ENCODE data around the gene ZNF586. TPM values are rescaled to one million over a fixed set of nuclear protein-coding genes. Genes with fewer than 3 reads are reported as not detected.
"Not testable (repeated sequence)": the region's sequence is repeated elsewhere in the genome, so short reads cannot be mapped to it uniquely, and the experiment has no call there.

The ZNF586 gene
- total RNA-seq, 1 donor from 2014 or later = 22.7 TPM

GRCh38 chr19:57817976-57818375, 48.5 kb downstream of the ZNF586 start:
- DNase-seq = no peak
- TF ChIP-seq CTCF (IDR thresholded peaks at IDR 0.05; ENCODE audit: partially characterized antibody, unreplicated experiment) = no peak
- peaks cover 8% of the 10 kb centered on the region for H3K36me3 Mint-ChIP-seq (ENCODE audit: unreplicated experiment)
- H3K27ac Mint-ChIP-seq (ENCODE audit: unreplicated experiment) = no peak overlapping the region
- peaks cover 5% of the 10 kb centered on the region for H3K27me3 Mint-ChIP-seq (ENCODE audit: unreplicated experiment)
- H3K9me3 Mint-ChIP-seq (ENCODE audit: unreplicated experiment) = peaks cover 3% of the 10 kb centered on the region
- H3K4me1 Mint-ChIP-seq (ENCODE audit: low read depth, unreplicated experiment) = peaks cover 26% of the 10 kb centered on the region
- H3K4me3 Mint-ChIP-seq (ENCODE audit: unreplicated experiment) = peak overlapping the region; percentile 78

GRCh38 chr19:57818378-57818777, 48.9 kb downstream of the ZNF586 start:
- Mint-ChIP-seq H3K4me3 (ENCODE audit: unreplicated experiment) (peak overlapping the region; percentile 78), H3K9me3 (ENCODE audit: unreplicated experiment) (peaks cover 3% of the 10 kb centered on the region), H3K4me1 (ENCODE audit: low read depth, unreplicated experiment) (peaks cover 27% of the 10 kb centered on the region), H3K27me3 (ENCODE audit: unreplicated experiment) (peaks cover 5% of the 10 kb centered on the region), H3K36me3 (ENCODE audit: unreplicated experiment) (peaks cover 8% of the 10 kb centered on the region), H3K27ac (ENCODE audit: unreplicated experiment) (no peak overlapping the region)
- TF ChIP-seq CTCF (IDR thresholded peaks at IDR 0.05; ENCODE audit: partially characterized antibody, unreplicated experiment) = no peak
- DNase-seq = no peak

GRCh38 chr19:57819475-57820148, 50.1 kb downstream of the ZNF586 start:
- no peak for TF ChIP-seq CTCF (IDR thresholded peaks at IDR 0.05; ENCODE audit: partially characterized antibody, unreplicated experiment)
- Mint-ChIP-seq H3K9me3 (ENCODE audit: unreplicated experiment) (peaks cover 3% of the 10 kb centered on the region), H3K4me1 (ENCODE audit: low read depth, unreplicated experiment) (peaks cover 27% of the 10 kb centered on the region), H3K36me3 (ENCODE audit: unreplicated experiment) (peaks cover 8% of the 10 kb centered on the region), H3K27me3 (ENCODE audit: unreplicated experiment) (peaks cover 5% of the 10 kb centered on the region), H3K4me3 (ENCODE audit: unreplicated experiment) (peak overlapping the region; percentile 95), H3K27ac (ENCODE audit: unreplicated experiment) (peak overlapping the region; percentile 72)
- peak; percentile 74 for DNase-seq

DNA sequence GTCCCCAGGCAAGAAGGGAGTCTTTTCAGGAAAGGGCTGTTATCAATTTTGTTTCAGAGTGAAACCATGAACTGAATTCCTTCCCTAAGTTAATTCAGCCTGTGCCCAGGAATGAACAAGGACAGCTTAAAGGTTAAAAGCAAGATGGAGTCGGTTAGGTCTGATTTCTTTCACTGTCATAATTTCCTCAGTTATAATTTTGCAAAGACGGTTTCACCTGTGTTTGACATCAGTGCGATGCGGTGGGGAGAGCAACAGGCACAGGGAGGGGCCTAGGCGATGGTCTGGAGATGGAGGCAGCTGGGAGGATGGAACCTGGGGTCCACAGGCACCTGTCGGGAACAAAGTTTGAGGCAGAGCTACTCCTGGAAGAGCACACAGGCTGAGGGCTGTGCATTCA, 51.1 kb downstream of the ZNF586 start:
- H3K27me3 Mint-ChIP-seq (ENCODE audit: unreplicated experiment) = peaks cover 4% of the 10 kb centered on the region
- no peak for TF ChIP-seq CTCF (IDR thresholded peaks at IDR 0.05; ENCODE audit: partially characterized antibody, unreplicated experiment)
- DNase-seq = no peak
- H3K4me1 Mint-ChIP-seq (ENCODE audit: low read depth, unreplicated experiment) = peaks cover 27% of the 10 kb centered on the region
- peak overlapping the region; percentile 95 for H3K4me3 Mint-ChIP-seq (ENCODE audit: unreplicated experiment)
- peaks cover 2% of the 10 kb centered on the region for H3K9me3 Mint-ChIP-seq (ENCODE audit: unreplicated experiment)
- H3K36me3 Mint-ChIP-seq (ENCODE audit: unreplicated experiment) = peaks cover 8% of the 10 kb centered on the region
- peak overlapping the region; percentile 72 for H3K27ac Mint-ChIP-seq (ENCODE audit: unreplicated experiment)

DNA sequence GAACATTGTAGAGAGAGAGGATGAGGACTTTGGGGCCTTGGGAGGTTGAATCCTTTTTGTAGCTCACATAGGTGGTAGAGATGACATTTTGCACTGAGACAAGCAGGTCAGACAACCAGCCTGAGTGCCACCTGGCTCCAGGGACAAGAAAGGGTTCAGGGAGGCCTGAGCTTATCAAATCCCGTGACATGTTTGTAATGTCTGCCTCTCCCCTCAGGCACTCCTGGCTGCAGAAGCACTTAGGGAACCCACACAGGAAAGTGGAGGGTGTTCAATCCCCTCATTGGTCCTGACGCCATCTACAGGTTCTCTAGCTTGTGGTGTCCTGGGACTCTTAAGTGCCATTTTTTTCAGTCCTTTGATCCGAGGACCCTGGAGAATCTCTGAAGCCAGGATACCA, 51.6 kb downstream of the ZNF586 start:
- peak overlapping the region; percentile 95 for H3K4me3 Mint-ChIP-seq (ENCODE audit: unreplicated experiment)
- not testable (repeated sequence) for H3K9me3 Mint-ChIP-seq (ENCODE audit: unreplicated experiment); H3K27ac Mint-ChIP-seq (ENCODE audit: unreplicated experiment); DNase-seq; H3K36me3 Mint-ChIP-seq (ENCODE audit: unreplicated experiment); H3K27me3 Mint-ChIP-seq (ENCODE audit: unreplicated experiment)
- H3K4me1 Mint-ChIP-seq (ENCODE audit: low read depth, unreplicated experiment) = peaks cover 27% of the 10 kb centered on the region

DNA sequence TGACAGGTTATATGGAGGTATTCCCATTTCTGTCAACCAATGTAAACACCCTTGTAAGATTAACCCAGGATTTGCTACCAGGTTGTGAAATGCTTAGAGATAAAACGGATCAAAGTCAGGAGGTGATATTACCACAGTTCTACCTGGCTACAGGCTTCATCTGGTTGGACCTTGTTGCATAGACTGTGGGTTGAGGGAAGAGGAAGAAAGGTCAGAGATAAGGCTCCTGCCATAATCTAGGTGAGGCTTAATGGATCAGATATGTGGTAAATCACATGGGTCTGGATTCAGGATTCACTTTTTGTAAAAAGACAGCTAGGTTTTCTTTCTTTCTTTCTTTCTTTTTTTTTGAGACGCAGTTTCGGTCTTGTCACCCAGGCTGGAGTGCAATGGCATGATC, 52.0 kb downstream of the ZNF586 start:
- H3K4me3 Mint-ChIP-seq (ENCODE audit: unreplicated experiment); H3K9me3 Mint-ChIP-seq (ENCODE audit: unreplicated experiment); H3K36me3 Mint-ChIP-seq (ENCODE audit: unreplicated experiment); H3K27me3 Mint-ChIP-seq (ENCODE audit: unreplicated experiment); DNase-seq; H3K27ac Mint-ChIP-seq (ENCODE audit: unreplicated experiment): not testable (repeated sequence)
- H3K4me1 Mint-ChIP-seq (ENCODE audit: low read depth, unreplicated experiment) = peaks cover 27% of the 10 kb centered on the region

GRCh38 chr19:57823155-57823554, 53.7 kb downstream of the ZNF586 start:
- not testable (repeated sequence) for H3K9me3 Mint-ChIP-seq (ENCODE audit: unreplicated experiment); H3K36me3 Mint-ChIP-seq (ENCODE audit: unreplicated experiment); H3K27me3 Mint-ChIP-seq (ENCODE audit: unreplicated experiment); DNase-seq
- H3K4me1 Mint-ChIP-seq (ENCODE audit: low read depth, unreplicated experiment) = peaks cover 29% of the 10 kb centered on the region
- H3K4me3 Mint-ChIP-seq (ENCODE audit: unreplicated experiment) = peak overlapping the region; percentile 16
- peak overlapping the region; percentile 9 for H3K27ac Mint-ChIP-seq (ENCODE audit: unreplicated experiment)

DNA sequence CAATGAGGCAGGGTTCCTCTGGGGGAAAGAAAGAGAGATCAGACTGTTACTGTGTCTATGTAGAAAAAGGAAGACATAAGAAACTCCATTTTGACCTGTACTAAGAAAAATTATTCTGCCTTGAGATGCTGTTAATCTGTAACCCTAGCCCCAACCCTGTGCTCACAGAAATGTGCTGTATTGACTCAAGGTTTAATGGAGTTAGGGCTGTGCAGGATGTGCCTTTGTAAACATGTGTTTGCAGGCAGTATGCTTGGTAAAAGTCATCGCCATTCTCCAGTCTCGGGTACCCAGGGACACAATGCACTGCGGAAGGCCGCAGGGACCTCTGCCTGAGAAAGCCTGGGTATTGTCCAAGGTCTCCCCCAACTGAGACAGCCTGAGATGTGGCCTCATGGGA, 54.1 kb downstream of the ZNF586 start:
- H3K27me3 Mint-ChIP-seq (ENCODE audit: unreplicated experiment); H3K36me3 Mint-ChIP-seq (ENCODE audit: unreplicated experiment); DNase-seq; H3K9me3 Mint-ChIP-seq (ENCODE audit: unreplicated experiment); H3K4me3 Mint-ChIP-seq (ENCODE audit: unreplicated experiment): not testable (repeated sequence)
- Mint-ChIP-seq H3K4me1 (ENCODE audit: low read depth, unreplicated experiment) (peaks cover 27% of the 10 kb centered on the region), H3K27ac (ENCODE audit: unreplicated experiment) (peak overlapping the region; percentile 59)

Data from glutamatergic neuron (in vitro differentiated cells).